NCI-H1436 treated with DMSO at 0.1 percent for 48 hours (cell line): Measurements from ENCODE around the gene USP6.
"Not testable (repeated sequence)": the region's sequence is repeated elsewhere in the genome, so short reads cannot be mapped to it uniquely, and the experiment has no call there.

ENCODE experiments used
- DNase-seq: peaks from one replicate; lab custom pipeline; 2025; lab: John Stamatoyannopoulos, UW

Gene USP6

DNA sequence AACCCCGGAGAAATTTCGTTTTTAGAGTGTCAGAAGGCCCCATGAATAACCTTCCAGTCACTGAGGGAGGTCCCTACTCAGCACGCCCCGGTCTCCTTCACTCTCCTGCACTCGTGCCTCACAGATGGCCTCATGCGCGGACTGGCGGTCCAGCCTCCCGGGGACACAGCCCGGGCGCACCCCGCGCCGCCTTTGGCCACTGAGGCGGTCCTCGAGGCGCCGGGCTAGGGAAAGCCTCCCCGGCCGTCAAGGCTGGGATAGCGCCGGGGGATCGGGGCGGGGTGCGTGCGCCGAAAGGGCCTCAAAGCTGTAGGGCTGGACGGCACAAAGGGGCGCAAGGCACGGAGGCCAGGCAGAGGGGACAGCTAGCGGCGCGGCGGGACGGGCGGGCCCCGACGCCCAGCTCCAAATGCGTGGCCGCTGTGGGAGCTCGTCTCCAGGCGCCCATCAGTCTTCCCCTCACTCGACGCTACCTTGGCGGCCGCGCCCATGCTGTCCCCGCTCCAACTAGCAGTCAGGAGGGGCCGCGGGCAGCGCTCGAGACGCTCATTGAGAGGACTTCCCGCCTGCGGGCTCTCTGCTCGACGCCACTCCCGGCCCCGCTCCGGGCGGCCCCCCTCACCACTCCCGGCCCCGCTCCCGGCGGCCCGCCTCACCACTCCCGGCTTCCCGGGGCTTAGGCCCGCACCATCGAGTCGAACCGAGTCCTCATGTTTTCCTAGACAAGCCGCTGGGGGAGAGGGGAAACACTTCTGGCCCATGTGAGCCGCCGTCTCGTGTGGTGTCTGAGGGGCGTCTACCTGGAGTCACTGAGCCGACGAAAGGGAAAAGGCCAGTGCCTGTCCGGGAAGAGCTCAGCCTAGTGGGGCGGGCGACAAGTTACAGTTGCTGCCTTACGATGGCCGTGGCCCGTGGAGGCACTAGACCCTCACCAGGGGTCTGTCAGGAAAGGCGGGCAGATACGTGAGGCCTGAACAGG, at the start of gene USP6:
TSS of gene USP6 (plus strand) at position 360 of the 979 bp plus-strand sequence. CDS start 14,336 bp downstream, outside the sequence.
- no peak for DNase-seq

DNA sequence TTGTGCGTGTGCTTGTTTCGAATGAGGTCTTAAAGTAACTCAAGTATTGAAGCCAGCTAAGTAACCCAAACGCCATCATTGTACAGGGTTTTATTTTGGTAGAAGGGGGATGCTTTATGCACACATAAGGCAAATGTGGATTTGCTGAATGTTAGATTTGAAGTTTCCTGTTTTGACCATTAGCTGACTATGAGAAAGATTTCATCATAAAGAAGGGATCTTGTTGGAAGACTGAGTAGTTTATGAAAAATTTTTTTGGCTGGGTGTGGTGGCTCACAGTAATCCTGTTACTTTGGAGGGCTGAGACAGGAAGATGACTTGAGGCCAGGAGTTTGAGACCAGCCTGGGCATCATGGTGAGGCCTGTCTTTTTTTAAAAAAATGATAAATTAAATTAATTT, 47.6 kb upstream of the USP6 start:
- no peak for DNase-seq

DNA sequence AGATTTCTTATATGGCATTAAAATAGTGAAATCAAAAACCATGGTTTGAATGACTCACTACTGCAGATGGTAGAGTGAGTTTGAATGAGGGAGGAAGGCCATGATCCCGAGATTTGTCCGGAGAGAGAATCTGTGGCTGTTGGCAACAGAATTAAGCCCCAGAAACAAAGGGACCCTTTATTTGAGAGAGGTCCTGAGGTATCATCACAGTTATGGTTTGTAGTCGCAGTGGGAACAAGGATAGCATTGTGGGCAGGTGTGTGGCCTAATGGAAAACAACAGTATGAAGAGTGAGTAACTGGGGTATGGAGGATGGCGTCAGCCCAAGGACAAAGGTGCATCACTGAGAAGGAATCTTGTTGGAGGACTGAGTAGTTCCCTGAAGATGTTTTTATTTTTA, 46.1 kb upstream of the USP6 start:
- DNase-seq: no peak

DNA sequence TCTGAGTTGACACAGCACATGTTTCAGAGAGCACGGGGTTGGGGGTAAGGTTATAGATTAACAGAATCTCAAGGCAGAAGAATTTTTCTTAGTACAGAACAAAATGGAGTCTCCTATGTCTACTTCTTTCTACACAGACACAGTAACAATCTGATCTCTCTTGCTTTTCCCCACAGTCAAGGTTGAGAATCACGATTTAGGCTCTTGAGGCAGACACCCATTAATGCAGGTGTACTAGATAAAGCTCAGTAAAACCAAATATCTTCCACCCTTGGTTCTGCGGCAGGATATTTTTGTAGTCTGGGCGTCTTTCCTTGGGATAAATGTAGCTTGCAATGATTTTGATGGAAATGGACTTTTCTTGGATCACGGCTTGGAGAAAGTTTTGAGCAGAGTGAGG, 40.4 kb upstream of the USP6 start:
- not testable (repeated sequence) for DNase-seq

DNA sequence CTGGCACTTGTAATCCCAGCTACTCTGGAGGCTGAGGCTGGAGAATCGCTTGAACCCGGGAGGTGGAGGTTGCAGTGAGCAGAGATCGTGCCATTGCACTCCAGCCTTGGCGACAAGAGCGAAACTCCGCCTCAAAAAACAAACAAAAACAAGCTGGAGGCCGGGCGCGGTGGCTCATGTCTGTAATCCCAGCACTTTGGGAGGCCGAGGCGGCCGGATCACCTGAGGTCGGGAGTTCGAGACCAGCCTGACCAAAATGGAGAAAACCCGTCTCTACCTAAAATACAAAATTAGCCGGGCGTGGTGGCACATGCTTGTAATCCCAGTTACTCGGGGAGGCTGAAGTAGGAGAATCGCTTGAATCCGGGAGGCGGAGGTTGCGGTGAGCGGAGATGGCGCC, 38.6 kb upstream of the USP6 start:
- not testable (repeated sequence) for DNase-seq

DNA sequence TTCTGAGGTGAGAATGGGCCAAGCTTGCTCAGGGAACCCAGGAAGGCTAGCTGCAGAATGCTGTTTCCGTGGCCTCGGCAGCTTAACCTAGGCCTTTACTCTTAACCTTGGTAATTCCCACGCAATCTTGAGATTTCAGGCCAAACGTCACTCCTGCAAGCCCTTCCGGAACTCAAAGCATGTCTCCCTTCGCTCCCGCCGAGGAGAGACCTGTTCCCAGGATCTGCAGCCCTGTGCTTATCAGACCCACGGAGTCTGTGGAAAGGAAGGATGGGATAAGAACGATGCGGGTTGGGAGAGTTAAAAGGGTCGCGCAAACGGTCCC, 38.1 kb upstream of the USP6 start:
- DNase-seq: no peak

DNA sequence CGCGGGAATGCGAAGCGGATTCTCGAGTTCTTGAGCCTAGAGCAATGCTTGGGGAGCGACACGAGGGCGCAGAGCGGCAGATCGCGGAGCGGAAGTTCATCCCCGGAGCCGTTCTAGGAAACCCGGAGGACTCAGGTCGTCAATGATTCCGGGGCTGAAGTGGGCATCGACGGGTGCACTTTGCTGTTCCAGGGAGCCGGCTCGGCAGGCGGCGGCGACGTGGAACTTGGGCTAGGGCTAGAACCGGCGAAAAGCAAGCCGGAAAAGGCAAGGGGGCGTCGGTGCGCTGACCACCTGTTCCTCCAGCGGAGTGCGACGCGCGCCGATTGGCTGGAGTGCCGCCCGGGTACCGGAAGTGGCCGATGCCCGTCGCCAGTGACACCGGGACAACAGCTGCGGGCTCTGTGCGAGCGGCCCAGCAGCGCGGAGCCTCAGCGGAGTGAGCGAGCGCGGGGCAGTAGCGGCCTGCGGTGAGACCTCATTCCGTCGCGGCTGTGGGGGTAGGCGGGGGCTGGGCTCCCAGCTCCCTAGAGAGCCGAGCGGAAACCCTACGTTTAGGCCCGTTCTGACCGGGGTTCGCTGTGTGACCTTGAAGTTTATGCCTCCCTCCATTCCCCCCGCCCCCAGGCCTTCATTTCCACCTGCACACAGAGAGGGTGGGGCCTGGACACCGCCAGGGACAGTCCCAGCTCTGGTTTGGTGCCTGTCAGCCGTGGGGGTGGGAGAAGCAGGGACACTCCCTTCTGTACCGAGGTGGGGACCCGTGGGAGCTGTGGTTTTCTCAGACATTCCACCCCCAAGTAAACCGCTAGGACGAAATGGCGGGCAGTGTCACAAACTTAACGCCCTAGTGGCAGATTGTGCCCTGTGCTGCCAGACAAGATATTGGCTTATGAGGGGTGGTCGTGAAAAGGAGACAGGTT, 37.5 kb upstream of the USP6 start, which contains the start of gene ZFP3:
TSS of gene ZFP3 (plus strand) at position 362 of the 923 bp plus-strand sequence. CDS start 13,038 bp downstream, outside the sequence.
- DNase-seq: peak; percentile 21

DNA sequence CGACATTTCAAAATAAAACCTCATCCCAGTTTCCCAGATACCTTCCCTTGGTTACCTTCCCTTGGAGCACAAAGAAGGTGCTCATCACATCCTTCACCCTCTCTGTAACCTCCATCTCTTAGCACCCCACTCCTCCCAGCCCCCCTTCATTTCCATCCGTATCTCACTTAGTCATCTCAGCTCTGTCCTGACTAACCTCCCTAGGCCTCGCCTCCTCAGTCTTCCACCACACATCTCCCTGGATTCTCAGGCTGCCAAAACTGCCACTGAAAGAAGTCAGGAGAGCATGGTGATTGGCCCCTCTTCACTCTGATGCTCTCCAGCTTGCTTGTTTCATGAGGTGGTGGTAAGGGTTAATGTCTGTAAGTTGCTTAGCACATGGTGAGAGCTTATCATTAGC, 35.2 kb upstream of the USP6 start:
- no peak for DNase-seq

DNA sequence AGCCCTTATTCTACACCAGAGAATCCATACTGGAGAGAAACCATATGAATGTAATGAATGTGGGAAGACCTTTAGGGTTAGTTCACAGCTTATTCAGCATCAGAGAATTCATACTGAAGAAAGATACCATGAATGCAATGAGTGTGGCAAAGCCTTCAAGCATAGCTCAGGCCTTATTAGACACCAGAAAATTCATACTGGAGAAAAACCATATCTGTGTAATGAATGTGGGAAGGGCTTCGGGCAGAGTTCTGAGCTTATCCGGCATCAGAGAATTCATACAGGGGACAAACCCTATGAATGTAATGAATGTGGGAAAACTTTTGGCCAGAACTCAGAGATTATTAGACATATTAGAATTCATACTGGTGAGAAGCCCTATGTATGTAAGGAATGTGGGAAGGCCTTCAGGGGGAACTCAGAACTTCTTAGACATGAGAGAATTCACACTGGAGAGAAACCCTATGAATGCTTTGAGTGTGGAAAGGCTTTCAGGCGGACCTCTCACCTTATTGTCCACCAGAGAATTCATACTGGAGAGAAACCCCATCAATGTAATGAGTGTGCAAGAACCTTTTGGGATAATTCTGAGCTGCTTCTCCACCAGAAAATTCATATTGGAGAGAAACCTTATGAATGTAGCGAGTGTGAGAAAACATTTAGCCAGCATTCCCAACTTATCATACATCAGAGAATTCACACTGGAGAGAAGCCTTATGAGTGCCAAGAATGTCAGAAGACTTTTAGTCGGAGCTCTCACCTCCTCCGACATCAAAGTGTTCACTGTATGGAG, 23.4 kb upstream of the USP6 start:
- DNase-seq: no peak

DNA sequence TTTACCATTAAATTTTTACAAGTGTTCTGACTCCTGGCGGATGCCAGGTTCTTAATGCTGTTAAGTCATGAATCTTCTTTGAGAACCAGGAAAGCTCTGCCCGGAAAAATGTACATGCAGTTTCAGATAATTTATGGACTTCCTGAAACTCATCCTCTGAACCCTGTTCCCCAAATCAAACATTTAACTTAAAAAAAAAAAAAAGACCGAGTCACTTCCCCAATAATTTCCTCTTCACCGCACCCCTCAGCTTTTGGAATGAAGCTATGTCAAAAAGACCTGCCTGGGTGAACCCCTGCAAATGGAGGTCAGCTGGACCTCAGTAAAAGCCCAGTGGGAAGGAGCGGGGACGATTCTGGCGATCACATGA, 19.1 kb upstream of the USP6 start:
- no peak for DNase-seq

DNA sequence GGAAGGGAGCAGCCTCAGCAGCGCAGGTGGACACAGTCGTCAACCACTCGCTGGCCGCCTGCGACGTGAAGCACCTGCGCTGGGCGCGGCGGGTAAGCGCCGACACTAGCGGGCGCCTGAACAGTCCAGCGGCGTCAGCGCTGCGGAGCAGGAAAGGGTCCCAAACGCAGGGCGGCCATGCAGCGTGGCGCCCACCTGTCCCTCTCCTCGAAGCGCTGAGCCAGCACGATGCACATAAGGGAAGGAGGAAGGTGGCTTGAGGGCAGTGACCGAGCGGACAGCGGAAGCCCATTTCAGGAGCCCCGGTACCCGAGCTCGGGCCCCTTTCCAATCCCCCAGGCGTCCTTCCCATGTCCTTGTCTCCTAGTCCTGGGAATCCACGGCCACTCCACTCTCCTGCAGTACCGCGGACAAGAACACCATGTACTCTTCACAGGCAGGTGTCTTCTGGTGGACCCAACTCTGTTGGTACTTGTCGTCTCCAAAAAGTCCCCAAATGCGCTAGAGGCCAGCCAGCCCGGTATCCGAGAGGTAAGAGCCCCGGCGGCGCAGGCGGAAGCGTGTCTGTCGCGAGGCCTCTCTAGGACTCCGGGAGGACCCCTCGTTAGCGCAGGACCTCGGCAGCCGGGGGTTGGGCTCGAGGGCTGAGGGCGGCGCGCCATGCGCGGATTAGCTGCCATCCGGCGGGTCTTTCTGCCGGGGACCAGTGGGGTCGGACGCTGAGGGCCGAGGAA, 18.6 kb upstream of the USP6 start:
- no peak for DNase-seq

DNA sequence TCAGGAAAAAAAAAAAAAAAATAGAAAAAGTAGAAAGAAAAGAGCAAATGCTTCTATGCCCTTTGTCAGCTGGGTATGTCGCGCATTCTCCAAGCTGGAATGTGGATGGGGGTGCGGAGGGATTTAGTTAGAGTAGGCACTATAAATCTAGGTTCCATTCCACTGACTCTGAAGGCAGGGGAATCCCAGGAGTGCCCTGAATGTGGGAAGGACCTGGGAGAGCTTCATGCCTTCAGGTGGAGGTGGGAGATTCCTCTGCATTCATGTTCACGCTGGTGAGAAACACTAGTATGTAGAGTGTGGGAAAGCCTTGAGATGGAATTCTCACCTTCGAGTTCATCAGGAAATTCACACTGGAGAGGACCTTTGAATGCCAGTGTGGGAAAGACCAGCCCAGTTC, 16.6 kb upstream of the USP6 start:
- DNase-seq: no peak

DNA sequence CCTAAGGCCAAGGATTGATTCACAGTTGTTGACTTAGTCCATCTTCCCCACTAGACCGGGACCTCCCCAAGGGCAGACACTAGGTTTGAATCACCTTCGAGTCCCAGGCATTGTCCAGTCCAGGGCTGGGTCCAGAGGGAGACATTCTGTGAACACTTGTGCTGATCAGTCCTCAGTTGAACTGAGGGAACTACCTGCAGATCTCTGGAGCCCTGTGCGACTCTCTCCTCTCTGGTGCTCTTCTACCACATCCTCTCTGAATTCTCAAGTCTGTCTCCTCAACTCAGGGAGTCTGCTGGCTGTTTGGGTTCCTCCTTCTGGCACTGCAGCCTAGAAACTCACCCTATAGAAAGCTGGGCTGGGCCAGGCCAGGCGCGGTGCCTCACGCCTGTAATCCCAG, 15.0 kb upstream of the USP6 start:
- no peak for DNase-seq

DNA sequence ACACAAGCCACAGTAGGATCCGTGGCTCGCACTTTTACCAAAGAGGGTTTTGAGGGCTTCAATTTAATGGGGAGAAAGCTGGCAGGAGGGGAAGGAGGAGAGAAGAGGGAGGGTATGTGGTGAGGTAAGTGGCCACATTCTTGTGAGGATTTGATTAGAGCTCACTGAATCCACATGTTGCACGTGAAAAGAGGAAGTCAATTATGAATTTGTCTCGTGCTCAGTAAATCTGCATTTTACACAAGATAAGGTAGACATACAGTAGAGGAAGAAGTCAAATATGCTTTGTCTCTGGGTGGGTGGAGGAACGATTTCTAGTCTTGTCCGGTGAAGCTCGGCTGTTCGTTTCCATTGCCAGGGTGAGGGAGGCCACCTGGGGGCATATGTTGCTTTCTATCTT, 5.0 kb upstream of the USP6 start:
- no peak for DNase-seq

DNA sequence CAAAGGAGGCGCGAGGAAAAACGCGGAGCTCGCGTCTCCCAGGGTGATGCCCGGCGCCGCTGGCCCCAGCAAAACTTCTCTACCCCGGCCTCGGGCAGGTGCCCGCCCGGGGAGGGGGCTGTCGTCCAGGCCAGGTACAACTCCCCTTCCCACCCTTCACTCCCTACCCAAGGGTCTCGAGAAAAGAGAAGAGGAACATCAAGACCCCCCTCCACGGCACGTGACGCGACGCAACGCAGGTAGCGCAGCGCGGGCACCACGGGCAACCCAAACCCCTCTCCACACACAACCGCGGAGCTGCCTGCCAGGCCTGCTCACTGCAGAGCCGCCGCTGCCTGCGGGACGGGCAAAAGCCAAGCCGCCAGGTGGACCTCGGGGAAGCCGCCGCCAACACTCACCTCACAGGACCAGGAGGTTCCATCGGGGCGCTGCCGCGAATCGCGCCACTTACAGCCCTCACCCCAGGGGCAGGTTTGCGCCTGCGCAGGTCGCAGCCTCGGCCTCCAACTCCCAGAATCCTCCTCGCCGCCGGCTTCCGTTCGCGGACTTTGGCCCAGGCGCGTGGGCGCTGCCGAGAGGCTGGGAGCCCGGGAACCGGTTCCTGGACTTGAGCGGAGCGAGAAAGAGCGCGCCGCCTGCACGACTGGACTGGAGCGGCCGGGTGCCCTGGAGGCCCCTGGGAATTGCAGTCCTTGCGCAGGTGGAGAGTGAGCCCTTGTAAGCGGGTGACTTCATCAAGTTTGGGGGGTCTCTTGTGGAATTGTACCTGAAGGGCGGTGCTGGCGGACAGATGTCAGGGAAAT, 4.2 kb upstream of the USP6 start, which contains the start of gene ZNF232:
TSS of gene ZNF232 (minus strand) at position 477 of the 803 bp plus-strand sequence. CDS start at position 421, 56 bp downstream.
- peak; percentile 69 for DNase-seq

DNA sequence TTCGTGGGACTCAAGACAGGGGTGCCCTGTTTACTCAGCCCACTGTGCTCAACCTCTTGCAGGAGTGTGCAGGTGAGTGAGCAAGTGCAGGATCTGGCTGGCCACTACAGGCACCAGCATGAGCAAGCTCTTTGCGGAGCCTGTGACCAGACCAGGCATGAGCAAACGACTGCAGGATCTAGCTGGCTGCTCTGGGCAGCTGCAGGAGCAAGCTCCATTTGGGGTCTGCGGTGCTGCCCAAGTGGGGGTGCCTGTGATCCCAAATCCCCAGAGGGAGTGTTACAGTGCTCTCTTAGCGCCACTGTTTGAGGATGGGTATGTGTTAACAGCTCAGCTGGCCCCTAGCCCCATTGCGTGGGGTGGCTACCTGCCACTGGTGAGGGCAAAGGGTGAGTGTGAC, 2.4 kb downstream of the USP6 start:
- DNase-seq: no peak

DNA sequence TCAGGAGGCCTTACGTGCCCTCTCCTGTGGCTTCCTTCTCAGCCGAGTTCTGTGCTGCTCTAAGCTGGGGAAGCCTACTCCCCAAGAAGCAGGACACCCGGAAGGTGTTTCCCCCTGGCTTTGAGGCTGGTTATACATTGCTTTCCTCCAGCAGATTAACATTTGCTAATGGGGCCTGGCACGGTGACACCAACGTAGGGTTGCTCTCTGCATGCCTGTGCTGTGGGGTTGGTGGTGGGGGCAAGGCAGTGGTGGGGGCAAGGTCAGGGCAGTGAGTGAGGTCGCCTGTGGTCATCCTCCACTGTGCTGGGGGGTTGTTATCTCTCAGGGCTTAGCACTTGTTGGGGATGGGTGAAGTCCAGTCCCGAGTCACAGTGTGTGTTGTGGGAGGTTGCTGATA, 4.2 kb downstream of the USP6 start:
- no peak for DNase-seq

DNA sequence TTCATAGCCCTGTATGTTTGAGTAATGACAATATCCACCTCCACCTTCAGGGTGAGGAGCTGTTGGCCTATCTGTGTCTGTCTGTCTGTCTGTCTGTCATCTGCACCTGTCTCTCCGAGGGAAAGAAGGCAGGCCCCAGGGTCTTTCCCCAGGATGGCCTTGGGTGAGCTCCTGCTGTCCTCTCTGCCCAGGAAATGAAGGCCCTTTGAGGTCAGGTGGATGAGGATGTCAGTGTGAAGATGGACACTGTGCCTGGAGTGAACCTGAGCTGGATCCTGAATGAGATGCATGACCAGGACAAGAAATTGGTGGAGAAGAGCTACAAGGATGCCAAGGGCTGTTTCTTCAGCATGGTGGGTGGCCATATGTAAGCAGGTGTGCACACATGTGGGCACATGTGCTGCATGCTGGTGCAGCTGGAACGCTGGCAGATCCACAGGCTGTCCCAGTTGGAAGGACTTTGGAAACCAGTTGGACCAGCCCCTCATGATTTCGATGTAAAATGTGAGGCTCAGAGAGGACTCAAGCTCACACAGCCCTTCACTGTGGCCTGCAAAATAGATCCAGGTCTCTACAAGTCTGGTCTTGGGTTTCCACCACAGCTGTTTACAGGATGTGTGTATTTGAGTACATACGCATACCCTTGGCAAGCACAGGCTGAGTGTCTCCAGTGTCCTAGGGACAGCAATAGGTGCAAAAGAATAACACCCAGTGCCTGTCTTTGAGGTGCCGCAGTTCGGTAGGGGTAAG, 4.8 kb downstream of the USP6 start:
- not testable (repeated sequence) for DNase-seq

DNA sequence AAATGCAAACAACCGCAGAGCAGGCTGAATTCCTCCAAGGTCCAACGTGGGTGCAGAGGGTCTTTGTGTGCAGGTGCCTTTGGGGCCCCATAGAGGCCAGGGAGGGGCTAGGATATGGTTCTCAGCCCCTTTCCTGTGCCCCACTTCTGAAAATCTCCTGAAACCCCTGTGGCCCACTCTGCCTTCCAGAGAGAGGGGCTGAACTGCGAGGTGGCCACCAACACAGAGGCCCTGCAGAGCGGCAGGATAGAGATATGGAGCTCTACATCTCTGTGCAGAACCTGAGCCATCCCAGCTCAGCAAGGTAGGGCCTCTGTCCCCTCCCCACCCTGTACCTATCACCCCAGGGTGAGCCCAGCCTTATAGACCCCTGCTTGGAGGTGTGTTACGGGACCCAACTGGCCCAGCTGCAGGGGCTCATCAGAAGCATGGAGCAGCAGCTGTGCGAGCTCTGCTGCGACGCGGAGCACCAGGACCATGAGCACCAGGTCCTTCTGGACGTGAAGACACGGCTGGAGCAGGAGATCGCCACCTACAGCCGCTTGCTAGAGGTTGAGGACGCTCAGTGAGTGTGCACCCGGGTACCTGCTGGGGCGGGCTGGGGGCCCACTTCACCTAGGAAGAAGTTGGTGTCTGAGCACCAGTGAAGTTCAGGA, 5.5 kb downstream of the USP6 start:
- no peak for DNase-seq
